ENCODE measurements around the gene ZBTB16. TPM values are rescaled to one million over a fixed set of nuclear protein-coding genes. Genes with fewer than 3 reads are reported as not detected.

ZBTB16 gene
- total and polyA plus RNA-seq, 2 of the 13 experiments (the other 11 are each of a cell fraction or from before 2014, with no cell fraction given): not detected

DNA sequence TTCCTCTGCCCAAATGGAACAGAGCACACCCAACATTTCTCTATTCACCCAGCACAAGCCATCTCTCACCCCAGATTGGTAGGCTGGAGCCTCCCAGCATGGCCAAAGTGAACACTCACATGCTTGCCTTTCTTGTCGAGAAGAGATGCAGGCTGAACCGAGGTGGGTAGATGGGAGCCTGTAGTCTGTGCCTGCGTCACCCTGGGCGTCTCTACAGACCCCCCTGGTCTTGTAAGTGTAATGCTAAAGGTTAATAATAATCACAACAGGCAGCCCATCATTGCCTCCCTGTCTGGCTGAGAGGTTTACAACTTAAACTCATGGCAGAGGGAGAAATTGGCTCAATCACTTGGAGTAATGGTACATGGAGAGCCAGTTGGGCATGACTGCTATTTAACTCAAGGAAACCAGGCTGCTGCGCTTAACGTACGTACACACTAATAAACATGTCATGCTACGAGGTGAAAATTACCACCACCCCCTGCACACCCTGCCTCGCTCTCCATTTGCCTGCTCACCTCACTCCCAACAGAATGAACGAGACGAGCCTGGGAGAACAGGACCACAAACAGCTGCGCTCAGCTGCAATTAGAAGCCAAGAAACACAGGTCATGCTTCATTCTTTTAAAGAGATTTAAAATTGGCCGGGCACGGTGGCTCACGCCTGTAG lies 9.1 kb upstream of the ZBTB16 start:
- Histone ChIP-seq H3K4me2 (ENCODE audit: low read depth, low read length) (no peak overlapping the region), H3K79me2 (ENCODE audit: insufficient read depth, low read length) (no peaks in the 10 kb centered on the region), H3K9me3 (ENCODE audit: low read length) (no peaks in the 10 kb centered on the region), H3K36me3 (replicated peaks in 1 of 2; ENCODE audit: control insufficient read depth in 1 of 2, insufficient read depth in 2 of 2, low read length in 2 of 2) (no peaks in the 10 kb centered on the region), H2AFZ (ENCODE audit: low read length) (no peak overlapping the region), H3K4me3 (replicated peaks in 1 of 3; ENCODE audit: insufficient read depth in 1 of 3, low read depth in 2 of 3, low read length in 3 of 3) (no peak overlapping the region), H3K9ac (ENCODE audit: insufficient read depth, low read depth, low read length) (no peak overlapping the region), H3K27me3 (ENCODE audit: control insufficient read depth in 1 of 2, insufficient read depth in 2 of 2, low read length in 2 of 2) (peaks cover 2 to 18% of the 10 kb centered on the region in 2 experiments; a peak in 1 of 5 replicates), H4K20me1 (ENCODE audit: insufficient read depth, low read length) (no peaks in the 10 kb centered on the region), H3K27ac (ENCODE audit: extremely low read length, insufficient read depth, low read length) (no peak overlapping the region), H3K4me1 (ENCODE audit: insufficient read depth, low read length) (peaks cover 10% of the 10 kb centered on the region)
- FAIRE-seq (no peak), DNase-seq (ENCODE audit: low spot score) (no peak), ATAC-seq (no peak)
- in situ Hi-C loops (cut with HindIII; ENCODE audit: extremely low pct_ligation_motif_present, low pct_unique_long_range_greater_than_20kb): no loop called here
- CTCF ChIA-PET (ENCODE audit: low intra/inter-chr PET ratio, low total read pairs): no interaction called here
- no TSS peak for BruUV-seq (replicated peaks)
- intact Hi-C loops (cut with micrococcal nuclease; ENCODE audit: unreplicated experiment): no loop called here
- POLR2A ChIA-PET: no interaction called here
- 47% methylated on average over 15 of the region's 15 CpGs for WGBS (ENCODE audit: low lambda C conversion rate)
- TF ChIP-seq ZNF30 (CRISPR knock-in tag; IDR thresholded peaks at IDR 0.05): no peak
- TF ChIP-seq ZNF652 (CRISPR knock-in tag; IDR thresholded peaks at IDR 0.05; ENCODE audit: borderline replicate concordance, low read depth): no peak
- TF ChIP-seq, protein P1, sequence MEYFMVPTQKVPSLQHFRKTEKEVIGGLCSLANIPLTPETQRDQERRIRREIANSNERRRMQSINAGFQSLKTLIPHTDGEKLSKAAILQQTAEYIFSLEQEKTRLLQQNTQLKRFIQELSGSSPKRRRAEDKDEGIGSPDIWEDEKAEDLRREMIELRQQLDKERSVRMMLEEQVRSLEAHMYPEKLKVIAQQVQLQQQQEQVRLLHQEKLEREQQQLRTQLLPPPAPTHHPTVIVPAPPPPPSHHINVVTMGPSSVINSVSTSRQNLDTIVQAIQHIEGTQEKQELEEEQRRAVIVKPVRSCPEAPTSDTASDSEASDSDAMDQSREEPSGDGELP (IDR thresholded peaks at IDR 0.05; ENCODE audit: borderline replicate concordance, low read depth): no peak
- no peak for TF ChIP-seq ZSCAN22 (CRISPR knock-in tag; IDR thresholded peaks at IDR 0.05)
- no peak for TF ChIP-seq ZNF253 (CRISPR knock-in tag; IDR thresholded peaks at IDR 0.05; ENCODE audit: borderline replicate concordance)
- no peak for TF ChIP-seq ZFYVE20 (CRISPR knock-in tag; IDR thresholded peaks at IDR 0.05; ENCODE audit: borderline replicate concordance, low read depth)

DNA sequence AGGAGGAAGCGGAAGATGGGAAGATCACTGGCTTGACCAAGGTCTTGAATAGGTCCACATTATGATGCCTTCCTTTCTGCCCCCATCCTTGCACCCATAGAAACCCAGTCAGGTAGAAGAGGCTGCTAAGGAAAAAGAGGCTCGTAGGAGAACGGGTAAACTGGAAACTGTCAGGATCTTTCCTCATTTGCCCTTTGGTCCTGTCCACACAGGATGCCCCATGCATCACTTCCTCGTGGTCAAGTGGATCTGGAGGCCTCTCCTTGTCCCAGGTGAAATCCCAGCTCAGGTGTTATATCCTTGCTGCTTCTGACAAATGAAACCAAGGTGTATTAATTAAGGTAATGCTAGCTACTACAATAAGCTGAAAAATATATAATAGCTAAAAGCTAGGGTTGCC lies 8.0 kb upstream of the ZBTB16 start:
- no peaks in the 10 kb centered on the region for H4K20me1 ChIP-seq (ENCODE audit: insufficient read depth, low read length)
- H3K27ac ChIP-seq (ENCODE audit: extremely low read length, insufficient read depth, low read length): no peak overlapping the region
- H3K36me3 ChIP-seq (replicated peaks in 1 of 2; ENCODE audit: control insufficient read depth in 1 of 2, insufficient read depth in 2 of 2, low read length in 2 of 2): no peaks in the 10 kb centered on the region
- in situ Hi-C loops (cut with HindIII; ENCODE audit: extremely low pct_ligation_motif_present, low pct_unique_long_range_greater_than_20kb): no loop called here
- no peak for DNase-seq (ENCODE audit: low spot score)
- no peak overlapping the region for H2AFZ ChIP-seq (ENCODE audit: low read length)
- H3K9ac ChIP-seq (ENCODE audit: insufficient read depth, low read depth, low read length): no peak overlapping the region
- H3K4me3 ChIP-seq (replicated peaks in 1 of 3; ENCODE audit: insufficient read depth in 1 of 3, low read depth in 2 of 3, low read length in 3 of 3): no peak overlapping the region
- BruUV-seq (replicated peaks): no TSS peak
- no peak for FAIRE-seq
- H3K4me1 ChIP-seq (ENCODE audit: insufficient read depth, low read length): peaks cover 10% of the 10 kb centered on the region
- no peak for ATAC-seq
- peaks cover 2 to 20% of the 10 kb centered on the region in 2 experiments; a peak in 1 of 5 replicates for H3K27me3 ChIP-seq (ENCODE audit: control insufficient read depth in 1 of 2, insufficient read depth in 2 of 2, low read length in 2 of 2)
- WGBS (ENCODE audit: low lambda C conversion rate): 23% methylated on average over 4 of the region's 4 CpGs
- intact Hi-C loops (cut with micrococcal nuclease; ENCODE audit: unreplicated experiment): no loop called here
- no peaks in the 10 kb centered on the region for H3K9me3 ChIP-seq (ENCODE audit: low read length)
- ChIA-PET POLR2A (no interaction called here), CTCF (ENCODE audit: low intra/inter-chr PET ratio, low total read pairs) (no interaction called here)
- no peak overlapping the region for H3K4me2 ChIP-seq (ENCODE audit: low read depth, low read length)
- no peaks in the 10 kb centered on the region for H3K79me2 ChIP-seq (ENCODE audit: insufficient read depth, low read length)
- TF ChIP-seq TBL1XR1 (IDR thresholded peaks at IDR 0.05; ENCODE audit: borderline replicate concordance, low read length, partially characterized antibody) (no peak), ZNF841 (CRISPR knock-in tag; IDR thresholded peaks at IDR 0.05; ENCODE audit: borderline replicate concordance) (no peak), KAT7 (CRISPR knock-in tag; IDR thresholded peaks at IDR 0.05; ENCODE audit: borderline replicate concordance) (no peak), ZBTB7B (CRISPR knock-in tag; IDR thresholded peaks at IDR 0.05) (no peak), ZNF530 (CRISPR knock-in tag; IDR thresholded peaks at IDR 0.05; ENCODE audit: low read depth) (no peak), ZNF567 (CRISPR knock-in tag; IDR thresholded peaks at IDR 0.05; ENCODE audit: borderline replicate concordance) (no peak)
- TF ChIP-seq, protein P2, sequence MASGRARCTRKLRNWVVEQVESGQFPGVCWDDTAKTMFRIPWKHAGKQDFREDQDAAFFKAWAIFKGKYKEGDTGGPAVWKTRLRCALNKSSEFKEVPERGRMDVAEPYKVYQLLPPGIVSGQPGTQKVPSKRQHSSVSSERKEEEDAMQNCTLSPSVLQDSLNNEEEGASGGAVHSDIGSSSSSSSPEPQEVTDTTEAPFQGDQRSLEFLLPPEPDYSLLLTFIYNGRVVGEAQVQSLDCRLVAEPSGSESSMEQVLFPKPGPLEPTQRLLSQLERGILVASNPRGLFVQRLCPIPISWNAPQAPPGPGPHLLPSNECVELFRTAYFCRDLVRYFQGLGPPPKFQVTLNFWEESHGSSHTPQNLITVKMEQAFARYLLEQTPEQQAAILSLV (CRISPR knock-in tag; IDR thresholded peaks at IDR 0.05; ENCODE audit: borderline replicate concordance): no peak
- TF ChIP-seq, protein P3, sequence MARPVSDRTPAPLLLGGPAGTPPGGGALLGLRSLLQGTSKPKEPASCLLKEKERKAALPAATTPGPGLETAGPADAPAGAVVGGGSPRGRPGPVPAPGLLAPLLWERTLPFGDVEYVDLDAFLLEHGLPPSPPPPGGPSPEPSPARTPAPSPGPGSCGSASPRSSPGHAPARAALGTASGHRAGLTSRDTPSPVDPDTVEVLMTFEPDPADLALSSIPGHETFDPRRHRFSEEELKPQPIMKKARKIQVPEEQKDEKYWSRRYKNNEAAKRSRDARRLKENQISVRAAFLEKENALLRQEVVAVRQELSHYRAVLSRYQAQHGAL (CRISPR knock-in tag; IDR thresholded peaks at IDR 0.05; ENCODE audit: not compliant biosample characterization): no peak
- TF ChIP-seq, protein P4, sequence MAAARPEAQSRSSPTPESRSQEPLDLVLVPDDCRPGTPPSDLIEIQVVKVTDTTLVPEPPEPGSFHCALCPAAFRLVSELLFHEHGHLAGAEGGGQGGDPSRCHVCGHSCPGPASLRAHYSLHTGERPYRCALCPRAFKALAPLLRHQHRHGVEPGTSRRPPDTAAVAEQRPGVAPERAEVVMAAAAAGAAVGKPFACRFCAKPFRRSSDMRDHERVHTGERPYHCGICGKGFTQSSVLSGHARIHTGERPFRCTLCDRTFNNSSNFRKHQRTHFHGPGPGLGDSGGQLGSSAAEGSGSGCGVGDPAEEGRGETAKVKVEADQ (CRISPR knock-in tag; IDR thresholded peaks at IDR 0.05; ENCODE audit: borderline replicate concordance): no peak

Data from HepG2 (cell line).